ENCODE data around the gene APBB2.

GRCh38 chr4:41146196-41146595, 68.1 kb downstream of the APBB2 start:
- TF ChIP-seq CTCF (IDR thresholded peaks at IDR 0.05), result no peak
- TF ChIP-seq POLR2A (IDR thresholded peaks at IDR 0.05), result no peak
- TF ChIP-seq EP300 (IDR thresholded peaks at IDR 0.05), result no peak

Data from tibial nerve (tissue), 4 donors.